Ovary (tissue), 1 donor: ENCODE measurements around the gene LRRC18.

ENCODE experiments used
- EP300 ChIP-seq: sonication (generic); formaldehyde crosslinking; IDR thresholded peaks from one replicate; pipeline ENCODE4 v1.6.1; 2017; ENCODE audit warnings: antibody characterized with exemption
- POLR2A ChIP-seq: fragments of 450-650 bp; IDR thresholded peaks from one replicate; pipeline ENCODE4 v1.6.1; 2017; ENCODE audit warnings: antibody characterized with exemption, mild to moderate bottlenecking, moderate library complexity

- TF ChIP-seq POLR2A (no peak), EP300 (no peak)
Observed at GRCh38 chr10:48982584-48982983, 42.9 kb upstream of the LRRC18 start.
